GM23248 (cell line): ENCODE measurements around the gene TMEM53. TPM values are rescaled to one million over a fixed set of nuclear protein-coding genes. Genes with fewer than 3 reads are reported as not detected.
A peak's percentile ranks its signal among the peaks of the same experiment; 100 is the strongest.

ENCODE experiments used
- DNase-seq: peaks from one replicate; pipeline ENCODE4 v3.0.0-alpha.2; 2015
- H2AFZ ChIP-seq: fragments of 200-600 bp; sonication (generic); 2 replicates; pipeline ENCODE4 v1.6.1; 2016; ENCODE audit warnings: antibody characterized with exemption
- H3F3A ChIP-seq: fragments of 200-600 bp; sonication (generic); 2 replicates; pipeline ENCODE4 v1.6.1; 2016; ENCODE audit warnings: mild to moderate bottlenecking, antibody characterized with exemption, mixed run types; ENCODE audit not compliant: insufficient read depth
- H3K27ac ChIP-seq: fragments of 200-600 bp; sonication (generic); 2 replicates; pipeline ENCODE4 v1.5.1; 2016; ENCODE audit warnings: mild to moderate bottlenecking
- H3K27me3 ChIP-seq: fragments of 200-600 bp; sonication (generic); replicated peaks from 2 replicates; pipeline ENCODE4 v1.6.1; 2016; ENCODE audit warnings: mild to moderate bottlenecking; ENCODE audit not compliant: insufficient read depth
- H3K36me3 ChIP-seq: fragments of 200-600 bp; sonication (generic); 2 replicates; pipeline ENCODE4 v1.6.1; 2016; ENCODE audit warnings: low read depth, mild to moderate bottlenecking
- H3K4me1 ChIP-seq: fragments of 200-600 bp; sonication (generic); 2 replicates; pipeline ENCODE4 v1.6.1; 2016; ENCODE audit warnings: mild to moderate bottlenecking; ENCODE audit not compliant: insufficient read depth
- H3K4me2 ChIP-seq: fragments of 200-600 bp; sonication (generic); one replicate; pipeline ENCODE4 v1.6.1; 2016; ENCODE audit warnings: mild to moderate bottlenecking; ENCODE audit not compliant: unreplicated experiment
- H3K4me3 ChIP-seq: fragments of 200-600 bp; sonication (generic); 2 replicates; pipeline ENCODE4 v1.5.1; 2016; ENCODE audit warnings: mild to moderate bottlenecking
- H3K79me2 ChIP-seq: fragments of 200-600 bp; sonication (generic); 2 replicates; pipeline ENCODE4 v1.6.1; 2016; ENCODE audit warnings: mild to moderate bottlenecking; ENCODE audit not compliant: insufficient read depth
- H3K9ac ChIP-seq: fragments of 200-600 bp; sonication (generic); 2 replicates; pipeline ENCODE4 v1.6.1; 2016; ENCODE audit warnings: mild to moderate bottlenecking
- H3K9me2 ChIP-seq: fragments of 200-600 bp; sonication (generic); 2 replicates; pipeline ENCODE4 v1.6.1; 2016; ENCODE audit warnings: mixed run types, mild to moderate bottlenecking, moderate library complexity; ENCODE audit not compliant: insufficient read depth
- H3K9me3 ChIP-seq: fragments of 200-600 bp; sonication (generic); one replicate; pipeline ENCODE4 v1.6.1; 2017; ENCODE audit warnings: low read depth
- H4K20me1 ChIP-seq: fragments of 200-600 bp; sonication (generic); 2 replicates; pipeline ENCODE4 v1.6.0; 2016; ENCODE audit not compliant: insufficient read depth
- EZH2 ChIP-seq: fragments of 200-600 bp; sonication (generic); IDR thresholded peaks from 2 replicates; pipeline ENCODE4 v1.6.1; 2018; ENCODE audit warnings: antibody characterized with exemption, mild to moderate bottlenecking; ENCODE audit not compliant: insufficient read depth, poor library complexity, severe bottlenecking
- EZH2phosphoT487 ChIP-seq: fragments of 200-600 bp; sonication (generic); IDR thresholded peaks from 2 replicates; pipeline ENCODE4 v1.6.1; 2018; ENCODE audit warnings: antibody characterized with exemption, moderate library complexity, mild to moderate bottlenecking, low read depth; ENCODE audit not compliant: insufficient read depth
- WGBS, 2 experiments: methylation state at CpG; one replicate each; pipeline ENCODE4 v1.1.6; 2015 to 2017; ENCODE audit warnings: low lambda C conversion rate in 2 of 2, low coverage in 1 of 2; ENCODE audit errors: missing lambda C conversion rate in 2 of 2; 5-methylcytosine and 5-hydroxymethylcytosine counted together
- in situ Hi-C: fragments of 300-500 bp; cut with MboI; formaldehyde crosslinking; loops from 2 replicates; pipeline ENCODE4 v1.15.0; 2020
- polyA plus RNA-seq: library from polyadenylated mRNA; unstranded; fragments of >200 nt; fragmentation: Nextera tagmentation; extraction: Ambion mirVana; gene quantifications from 2 replicates; pipeline ENCODE4 v1.2.1, GENCODE V29; 2016
- total RNA-seq: library from RNA; depleted of rRNA; stranded (reverse); fragments of >200 nt; shearing (Covaris generic); gene quantifications from 2 replicates; pipeline ENCODE4 v1.2.3, GENCODE V29; 2014

TMEM53 gene
- total and polyA plus RNA-seq, 2 experiments from 2014 or later = 4.4 to 10.1 TPM

- Histone ChIP-seq H3K9me2 (no peaks in the 10 kb centered on the region), H3K9ac (peak overlapping the region; percentile 82), H3K27ac (no peak overlapping the region), H2AFZ (peak overlapping the region; percentile 92), H3K9me3 (no peaks in the 10 kb centered on the region), H4K20me1 (no peaks in the 10 kb centered on the region), H3K79me2 (no peaks in the 10 kb centered on the region), H3F3A (peaks cover 18% of the 10 kb centered on the region), H3K27me3 (no peaks in the 10 kb centered on the region), H3K4me2 (peak overlapping the region; percentile 64), H3K4me1 (peaks cover 24% of the 10 kb centered on the region), H3K36me3 (no peaks in the 10 kb centered on the region), H3K4me3 (peak overlapping the region; percentile 74)
- DNase-seq = no peak
- WGBS, 2 experiments = 88 to 92% methylated on average over 7 of the region's 7 CpGs
- TF ChIP-seq EZH2phosphoT487 = no peak
- no peak for TF ChIP-seq EZH2
- in situ Hi-C loops = no loop called here
Observed at GRCh38 chr1:44675186-44675585, 905 bp upstream of the TMEM53 start.

- Histone ChIP-seq H3K9me2 (no peaks in the 10 kb centered on the region), H3K4me3 (peak overlapping the region; percentile 74), H3K79me2 (no peaks in the 10 kb centered on the region), H3K36me3 (no peaks in the 10 kb centered on the region), H2AFZ (peak overlapping the region; percentile 92), H3K27me3 (no peaks in the 10 kb centered on the region), H3F3A (peaks cover 18% of the 10 kb centered on the region), H3K4me2 (peak overlapping the region; percentile 83), H3K27ac (peak overlapping the region; percentile 86), H3K9ac (peak overlapping the region; percentile 82), H3K9me3 (no peaks in the 10 kb centered on the region), H3K4me1 (peaks cover 24% of the 10 kb centered on the region), H4K20me1 (no peaks in the 10 kb centered on the region)
- TF ChIP-seq EZH2phosphoT487 (no peak), EZH2 (no peak)
- no peak for DNase-seq
- 2% methylated on average over 16 of the region's 16 CpGs for WGBS, 2 experiments
- in situ Hi-C loops = no loop called here
Observed at GRCh38 chr1:44673675-44674112, 587 bp downstream of the TMEM53 start.

GRCh38 chr1:44672961-44673674 lies 1.2 kb downstream of the TMEM53 start:
- no peaks in the 10 kb centered on the region for H3K79me2 ChIP-seq
- peaks cover 18% of the 10 kb centered on the region for H3F3A ChIP-seq
- peak overlapping the region; percentile 92 for H2AFZ ChIP-seq
- no peaks in the 10 kb centered on the region for H3K9me3 ChIP-seq
- no peaks in the 10 kb centered on the region for H3K36me3 ChIP-seq
- WGBS, 2 experiments = 63 to 65% methylated on average over 13 to 14 of the region's 14 CpGs
- H3K4me1 ChIP-seq = peaks cover 24% of the 10 kb centered on the region
- H3K4me3 ChIP-seq = peak overlapping the region; percentile 74
- peak overlapping the region; percentile 82 for H3K9ac ChIP-seq
- TF ChIP-seq EZH2 (no peak), EZH2phosphoT487 (no peak)
- in situ Hi-C loops = no loop called here
- peak; percentile 4 for DNase-seq
- no peaks in the 10 kb centered on the region for H3K9me2 ChIP-seq
- no peaks in the 10 kb centered on the region for H4K20me1 ChIP-seq
- H3K27me3 ChIP-seq = no peaks in the 10 kb centered on the region
- H3K4me2 ChIP-seq = peak overlapping the region; percentile 83
- peak overlapping the region; percentile 86 for H3K27ac ChIP-seq

- Histone ChIP-seq H2AFZ (no peak overlapping the region), H3K9me3 (no peaks in the 10 kb centered on the region), H3K27me3 (no peaks in the 10 kb centered on the region), H3K4me3 (no peak overlapping the region), H3K4me2 (no peak overlapping the region), H3K79me2 (no peaks in the 10 kb centered on the region), H3K27ac (no peak overlapping the region), H3K36me3 (no peaks in the 10 kb centered on the region), H3K9ac (no peak overlapping the region), H3K9me2 (no peaks in the 10 kb centered on the region), H4K20me1 (no peaks in the 10 kb centered on the region), H3K4me1 (peaks cover 22% of the 10 kb centered on the region), H3F3A (peaks cover 18% of the 10 kb centered on the region)
- no peak for TF ChIP-seq EZH2phosphoT487
- TF ChIP-seq EZH2 = no peak
- in situ Hi-C loops = no loop called here
- 87 to 92% methylated on average over 13 of the region's 13 CpGs for WGBS, 2 experiments
- peak; percentile 19 for DNase-seq
Observed at GRCh38 chr1:44672254-44672955, 1.9 kb downstream of the TMEM53 start.
